ENCODE data around the gene SPATC1L.
A peak's percentile ranks its signal among the peaks of the same experiment; 100 is the strongest.

SPATC1L gene

DNA sequence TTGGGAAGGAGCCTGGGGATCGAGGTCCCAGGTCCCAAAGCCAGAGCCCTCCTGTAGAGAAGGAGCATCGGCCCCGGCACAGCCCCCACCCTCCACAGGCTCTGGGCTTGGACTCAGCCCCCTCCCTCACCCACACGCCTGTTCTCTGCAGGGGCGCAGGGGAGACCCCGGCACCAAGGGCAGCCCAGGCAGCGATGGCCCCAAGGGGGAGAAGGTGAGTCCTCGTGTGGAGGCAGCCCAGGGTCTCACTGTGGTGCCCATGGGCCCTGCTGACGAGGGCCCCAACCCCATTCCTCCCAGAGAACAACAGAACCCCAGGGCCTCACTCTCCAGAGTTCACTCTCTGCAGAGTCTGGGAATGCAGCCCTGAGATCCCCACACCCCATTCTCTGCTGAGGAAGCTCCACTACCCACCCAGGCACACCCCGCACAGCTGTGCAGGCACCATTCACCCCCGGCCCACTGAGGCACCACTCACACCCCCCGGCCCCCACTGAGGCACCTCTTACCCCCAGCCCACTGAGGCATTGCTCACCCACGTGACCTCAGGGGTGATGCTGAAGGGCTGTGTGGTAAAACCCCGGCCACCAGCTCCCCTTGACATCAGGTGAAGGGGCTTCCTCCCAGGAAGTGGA, 64.5 kb downstream of the SPATC1L start:
- DNase-seq (ENCODE audit: low read depth) = peak; percentile 5
- no peak overlapping the region for H3K4me3 ChIP-seq (ENCODE audit: control insufficient read depth, low read depth, low read length)
- TF ChIP-seq, protein P1, sequence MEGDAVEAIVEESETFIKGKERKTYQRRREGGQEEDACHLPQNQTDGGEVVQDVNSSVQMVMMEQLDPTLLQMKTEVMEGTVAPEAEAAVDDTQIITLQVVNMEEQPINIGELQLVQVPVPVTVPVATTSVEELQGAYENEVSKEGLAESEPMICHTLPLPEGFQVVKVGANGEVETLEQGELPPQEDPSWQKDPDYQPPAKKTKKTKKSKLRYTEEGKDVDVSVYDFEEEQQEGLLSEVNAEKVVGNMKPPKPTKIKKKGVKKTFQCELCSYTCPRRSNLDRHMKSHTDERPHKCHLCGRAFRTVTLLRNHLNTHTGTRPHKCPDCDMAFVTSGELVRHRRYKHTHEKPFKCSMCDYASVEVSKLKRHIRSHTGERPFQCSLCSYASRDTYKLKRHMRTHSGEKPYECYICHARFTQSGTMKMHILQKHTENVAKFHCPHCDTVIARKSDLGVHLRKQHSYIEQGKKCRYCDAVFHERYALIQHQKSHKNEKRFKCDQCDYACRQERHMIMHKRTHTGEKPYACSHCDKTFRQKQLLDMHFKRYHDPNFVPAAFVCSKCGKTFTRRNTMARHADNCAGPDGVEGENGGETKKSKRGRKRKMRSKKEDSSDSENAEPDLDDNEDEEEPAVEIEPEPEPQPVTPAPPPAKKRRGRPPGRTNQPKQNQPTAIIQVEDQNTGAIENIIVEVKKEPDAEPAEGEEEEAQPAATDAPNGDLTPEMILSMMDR (conservative IDR thresholded peaks at IDR 0.05; ENCODE audit: control insufficient read depth, insufficient read depth, low read depth, low read length) = no peak

DNA sequence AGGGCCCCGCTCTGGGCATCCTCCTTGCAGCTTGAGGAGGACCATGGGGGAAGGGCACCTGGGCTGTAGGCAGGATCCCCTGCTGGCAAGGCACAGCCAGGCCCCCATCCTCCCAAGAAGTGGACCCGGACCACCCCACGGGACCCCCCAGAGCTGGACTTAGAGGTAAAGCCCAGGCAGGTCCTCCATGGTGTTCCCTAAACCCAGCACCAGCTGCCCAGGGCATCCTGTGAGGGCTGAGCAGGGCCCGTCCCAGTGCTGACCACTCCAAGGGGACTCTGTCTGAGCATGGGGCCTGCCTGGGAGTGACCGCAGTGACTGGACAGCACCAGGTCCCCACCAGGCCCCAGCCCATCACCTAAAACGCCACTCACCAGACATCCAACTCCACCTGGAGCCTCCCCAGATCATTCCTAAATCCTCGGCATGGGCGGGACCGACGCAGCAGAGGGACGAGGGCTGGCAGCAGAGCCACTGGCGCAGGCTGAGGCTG, 65.1 kb downstream of the SPATC1L start:
- no peak for DNase-seq (ENCODE audit: low read depth)
- TF ChIP-seq, protein P1 (conservative IDR thresholded peaks at IDR 0.05; ENCODE audit: control insufficient read depth, insufficient read depth, low read depth, low read length) = no peak
- no peak overlapping the region for H3K4me3 ChIP-seq (ENCODE audit: control insufficient read depth, low read depth, low read length)

DNA sequence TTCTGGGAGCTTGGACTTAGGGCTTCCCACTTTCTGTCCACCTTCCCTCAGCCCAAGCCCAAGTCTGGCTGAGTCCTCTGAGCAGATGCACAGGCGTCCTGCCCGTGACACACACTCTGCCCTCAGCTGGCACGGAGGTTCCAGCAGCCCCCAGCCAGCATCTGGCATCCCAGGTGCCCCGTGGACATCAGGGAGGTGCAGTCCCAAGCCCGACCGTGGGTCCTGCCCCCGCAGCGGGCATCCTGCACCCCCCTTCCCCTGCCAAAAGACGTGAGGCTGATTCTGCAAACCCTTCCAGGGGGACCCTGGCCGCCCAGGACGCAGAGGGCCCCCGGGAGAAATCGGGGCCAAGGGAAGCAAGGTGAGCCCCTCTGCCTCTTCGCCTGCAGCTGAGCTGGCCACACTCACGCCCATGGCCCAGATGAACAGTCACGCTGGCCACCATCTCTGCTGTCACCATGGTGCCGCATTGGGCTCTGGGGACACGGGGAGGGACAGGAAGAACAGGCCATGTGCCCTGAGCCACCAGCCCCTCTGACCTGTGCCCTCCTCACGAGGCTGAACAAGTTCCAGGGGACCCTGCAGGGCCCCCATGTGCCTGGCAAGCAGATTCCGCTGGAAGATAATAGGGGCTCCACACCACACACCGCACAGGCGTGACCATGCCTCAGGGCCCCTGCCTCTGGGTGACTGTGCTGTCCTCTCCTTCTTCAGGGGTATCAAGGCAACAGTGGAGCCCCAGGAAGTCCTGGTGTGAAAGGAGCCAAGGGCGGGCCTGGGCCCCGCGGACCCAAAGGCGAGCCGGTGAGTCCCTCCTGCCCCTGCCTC, 65.7 kb downstream of the SPATC1L start:
- TF ChIP-seq, protein P1 (conservative IDR thresholded peaks at IDR 0.05; ENCODE audit: control insufficient read depth, insufficient read depth, low read depth, low read length) = no peak
- DNase-seq (ENCODE audit: low read depth) = peak; percentile 12
- no peak overlapping the region for H3K4me3 ChIP-seq (ENCODE audit: control insufficient read depth, low read depth, low read length)

DNA sequence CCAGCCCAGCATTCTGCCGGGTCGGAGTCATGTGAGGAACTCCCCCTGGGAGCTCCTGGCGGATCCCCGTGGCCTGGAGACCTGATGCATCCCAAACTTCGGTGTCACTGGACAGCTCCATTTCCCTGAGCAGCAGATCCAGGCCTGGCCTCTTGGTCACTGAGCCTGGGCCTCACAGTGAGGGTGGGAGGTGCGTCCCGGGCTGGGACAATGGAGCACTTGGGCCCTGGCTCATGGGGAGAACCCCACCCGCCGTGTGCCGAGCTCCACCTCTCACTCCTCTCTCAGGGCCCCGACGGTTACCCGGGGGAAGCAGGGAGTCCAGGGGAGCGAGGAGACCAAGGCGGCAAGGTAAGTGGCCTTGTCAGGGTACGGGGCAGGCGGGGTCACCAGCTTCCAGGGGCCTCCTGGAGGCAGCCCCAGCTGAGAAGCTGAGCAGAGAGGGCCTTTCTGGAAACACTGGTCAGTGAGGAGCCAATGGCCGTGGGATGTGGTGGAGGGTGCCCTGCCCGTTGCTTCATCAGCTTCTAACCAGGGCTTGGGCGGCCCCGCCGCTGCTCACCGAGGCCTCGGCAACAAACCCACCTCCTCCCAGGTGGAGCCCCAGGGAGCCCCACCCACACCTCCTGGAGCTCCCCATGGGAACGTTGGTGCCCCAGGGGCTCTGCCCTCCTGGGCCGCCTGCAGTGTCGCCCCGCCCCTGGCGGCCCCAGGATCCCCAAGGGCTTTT, 66.5 kb downstream of the SPATC1L start:
- peak; percentile 38 for DNase-seq (ENCODE audit: low read depth)
- no peak overlapping the region for H3K4me3 ChIP-seq (ENCODE audit: control insufficient read depth, low read depth, low read length)
- TF ChIP-seq, protein P1 (conservative IDR thresholded peaks at IDR 0.05; ENCODE audit: control insufficient read depth, insufficient read depth, low read depth, low read length) = no peak

DNA sequence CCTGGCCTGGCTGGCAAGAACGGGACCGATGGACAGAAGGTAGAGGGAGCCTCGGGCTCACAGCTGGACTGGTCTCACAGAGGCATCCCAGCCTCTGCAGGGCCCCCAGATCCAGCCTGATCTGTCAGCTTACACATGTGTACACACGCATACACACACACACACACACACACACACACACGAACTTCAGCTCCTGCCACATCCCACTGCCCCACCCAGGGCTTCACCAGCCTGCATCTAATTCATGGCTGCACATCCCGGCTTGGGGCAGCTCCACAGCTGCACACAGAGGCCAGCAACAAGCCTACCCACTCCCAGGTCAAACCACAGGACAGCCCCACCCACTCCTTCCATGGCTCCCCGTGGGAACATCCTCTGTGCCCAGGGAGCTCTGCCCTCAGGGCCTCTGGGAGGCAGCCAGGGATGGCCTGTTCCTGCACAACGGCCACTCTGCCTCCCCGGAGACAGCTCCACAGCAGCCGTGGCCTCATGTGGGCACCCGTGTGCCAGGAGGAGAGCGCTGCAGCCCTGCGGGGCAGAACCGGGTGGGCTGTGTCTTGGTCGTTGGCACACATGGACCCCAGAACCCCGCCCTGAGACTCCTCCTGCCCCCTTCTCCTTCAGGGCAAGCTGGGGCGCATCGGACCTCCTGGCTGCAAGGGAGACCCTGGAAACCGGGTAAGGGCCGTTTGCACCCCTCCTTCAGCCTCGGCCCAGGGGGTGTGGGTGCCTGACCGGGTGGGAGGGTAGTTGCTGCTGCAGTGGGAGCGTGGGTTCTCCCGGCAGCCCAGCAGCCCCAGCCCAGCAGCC, 67.3 kb downstream of the SPATC1L start:
- TF ChIP-seq, protein P1 (conservative IDR thresholded peaks at IDR 0.05; ENCODE audit: control insufficient read depth, insufficient read depth, low read depth, low read length) = no peak
- DNase-seq (ENCODE audit: low read depth) = peak; percentile 65
- no peak overlapping the region for H3K4me3 ChIP-seq (ENCODE audit: control insufficient read depth, low read depth, low read length)

All from fibroblast of mammary gland (primary cell).